Tibial nerve (tissue), 4 donors: ENCODE results near the gene MYO1A.

ENCODE experiments used
- EP300 ChIP-seq, 2 donors: sonication (generic); formaldehyde crosslinking; IDR thresholded peaks; one replicate each; pipeline ENCODE4 v1.6.1; 2017; ENCODE audit warnings: antibody characterized with exemption in 2 of 2, mild to moderate bottlenecking in 1 of 2
- TF ChIP-seq, protein P1 (sequence below), 5 experiments: fragments of 200-600 bp in 3 of 5; fragments of 450-650 bp in 2 of 5; sonication (generic) in 3 of 5; IDR thresholded peaks; one replicate each; pipeline ENCODE4 v1.5.1; 2016 to 2019; ENCODE audit warnings: antibody characterized with exemption in 5 of 5, mild to moderate bottlenecking in 3 of 5, moderate library complexity in 2 of 5

DNA sequence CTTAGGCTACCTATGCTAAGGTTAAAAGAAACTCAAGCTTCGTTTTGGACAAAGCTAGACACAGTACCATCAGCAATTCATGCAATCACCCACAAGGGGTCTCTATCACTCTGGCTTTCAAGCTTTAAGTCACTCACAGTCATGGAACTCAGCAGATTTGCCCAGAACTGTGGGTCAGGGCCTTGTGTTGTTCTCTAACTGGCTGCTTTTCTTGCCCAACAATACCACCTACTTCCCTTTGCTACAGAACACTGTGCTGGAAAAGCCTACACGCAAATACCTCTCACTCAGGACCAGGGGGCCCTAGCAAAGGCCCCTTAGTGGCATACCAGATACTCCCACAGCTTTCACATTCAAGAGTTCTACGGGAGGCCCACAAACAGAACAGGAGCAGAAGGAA is 19.6 kb upstream of the MYO1A start:
- TF ChIP-seq, protein P1, sequence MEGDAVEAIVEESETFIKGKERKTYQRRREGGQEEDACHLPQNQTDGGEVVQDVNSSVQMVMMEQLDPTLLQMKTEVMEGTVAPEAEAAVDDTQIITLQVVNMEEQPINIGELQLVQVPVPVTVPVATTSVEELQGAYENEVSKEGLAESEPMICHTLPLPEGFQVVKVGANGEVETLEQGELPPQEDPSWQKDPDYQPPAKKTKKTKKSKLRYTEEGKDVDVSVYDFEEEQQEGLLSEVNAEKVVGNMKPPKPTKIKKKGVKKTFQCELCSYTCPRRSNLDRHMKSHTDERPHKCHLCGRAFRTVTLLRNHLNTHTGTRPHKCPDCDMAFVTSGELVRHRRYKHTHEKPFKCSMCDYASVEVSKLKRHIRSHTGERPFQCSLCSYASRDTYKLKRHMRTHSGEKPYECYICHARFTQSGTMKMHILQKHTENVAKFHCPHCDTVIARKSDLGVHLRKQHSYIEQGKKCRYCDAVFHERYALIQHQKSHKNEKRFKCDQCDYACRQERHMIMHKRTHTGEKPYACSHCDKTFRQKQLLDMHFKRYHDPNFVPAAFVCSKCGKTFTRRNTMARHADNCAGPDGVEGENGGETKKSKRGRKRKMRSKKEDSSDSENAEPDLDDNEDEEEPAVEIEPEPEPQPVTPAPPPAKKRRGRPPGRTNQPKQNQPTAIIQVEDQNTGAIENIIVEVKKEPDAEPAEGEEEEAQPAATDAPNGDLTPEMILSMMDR (IDR thresholded peaks at IDR 0.05), result peak; percentile 82 to 96 (median 84)
- TF ChIP-seq EP300 (IDR thresholded peaks at IDR 0.05), result peak; percentile 88 to 89
